HG02870 (cell line): ENCODE results near the gene UBE2L5.

ENCODE experiments used
- ATAC-seq: cut with Tn5 transposase; IDR thresholded peaks from one replicate; pipeline ENCODE4 v1.9.1; 2021; ENCODE audit warnings: mild to moderate bottlenecking, moderate library complexity; ENCODE audit not compliant: unreplicated experiment

UBE2L5 gene

GRCh38 chr13:30422054-30422839, at the start of gene UBE2L5:
Gene UBE2L5 (plus strand): TSS chr13:30422493. CDS start chr13:30427991, 5,498 bp downstream.
- peak; percentile 58 for ATAC-seq

GRCh38 chr13:30373727-30374126, 48.6 kb upstream of the UBE2L5 start:
- no peak for ATAC-seq

- no peak for ATAC-seq
Measured at GRCh38 chr13:30375265-30375835, 46.9 kb upstream of the UBE2L5 start.

GRCh38 chr13:30376426-30377311, 45.6 kb upstream of the UBE2L5 start:
- ATAC-seq, result peak; percentile 47

GRCh38 chr13:30377312-30377685, 45.0 kb upstream of the UBE2L5 start:
- ATAC-seq, result no peak

GRCh38 chr13:30378191-30378590, 44.1 kb upstream of the UBE2L5 start:
- ATAC-seq, result no peak

GRCh38 chr13:30381049-30381448, 41.2 kb upstream of the UBE2L5 start:
- ATAC-seq, result no peak

GRCh38 chr13:30382836-30383525, 39.3 kb upstream of the UBE2L5 start:
- ATAC-seq, result no peak

- ATAC-seq, result no peak
Measured at GRCh38 chr13:30388406-30389283, 33.6 kb upstream of the UBE2L5 start.

- no peak for ATAC-seq
Measured at GRCh38 chr13:30391956-30392680, 30.2 kb upstream of the UBE2L5 start.

GRCh38 chr13:30392681-30393045, 29.6 kb upstream of the UBE2L5 start:
- ATAC-seq, result no peak

- peak; percentile 69 for ATAC-seq
Measured at GRCh38 chr13:30394751-30395191, 27.5 kb upstream of the UBE2L5 start.

- ATAC-seq, result peak; percentile 65
Measured at GRCh38 chr13:30395192-30396158, 26.8 kb upstream of the UBE2L5 start.

GRCh38 chr13:30396434-30397075, 25.7 kb upstream of the UBE2L5 start:
- no peak for ATAC-seq

GRCh38 chr13:30398601-30399072, 23.7 kb upstream of the UBE2L5 start:
- no peak for ATAC-seq

GRCh38 chr13:30400376-30400775, 21.9 kb upstream of the UBE2L5 start:
- ATAC-seq, result no peak

- ATAC-seq, result no peak
Measured at GRCh38 chr13:30401347-30401746, 20.9 kb upstream of the UBE2L5 start.

GRCh38 chr13:30403456-30403855, 18.8 kb upstream of the UBE2L5 start:
- ATAC-seq, result no peak
